ENCODE data around the gene GPM6B. TPM values are rescaled to one million over a fixed set of nuclear protein-coding genes. Genes with fewer than 3 reads are reported as not detected.

GPM6B gene
- polyA plus RNA-seq (ENCODE audit: insufficient read length in 4 of 4), result 10 to 100 TPM; 19.0 to 25.2 (median 22.5) TPM

GRCh38 chrX:13816643-13817627 is at the start of gene GPM6B:
TSS of gene GPM6B (minus strand) at chrX:13817093. CDS start at chrX:13816904, 189 bp downstream.
- DNase-seq (ENCODE audit: low read depth in 4 of 4, low spot score in 3 of 4), result no peak

GRCh38 chrX:13864264-13864663 is 47.4 kb upstream of the GPM6B start:
- no peak for DNase-seq (ENCODE audit: low read depth in 4 of 4, low spot score in 3 of 4)

GRCh38 chrX:13863324-13863723 is 46.4 kb upstream of the GPM6B start:
- DNase-seq (ENCODE audit: low read depth in 4 of 4, low spot score in 3 of 4), result no peak

GRCh38 chrX:13859724-13860123 is 42.8 kb upstream of the GPM6B start:
- DNase-seq (ENCODE audit: low read depth in 4 of 4, low spot score in 3 of 4), result no peak

GRCh38 chrX:13857804-13858203 is 40.9 kb upstream of the GPM6B start:
- no peak for DNase-seq (ENCODE audit: low read depth in 4 of 4, low spot score in 3 of 4)

GRCh38 chrX:13855689-13856450 is 39.0 kb upstream of the GPM6B start:
- DNase-seq (ENCODE audit: low read depth in 4 of 4, low spot score in 3 of 4), result no peak

- no peak for DNase-seq (ENCODE audit: low read depth in 4 of 4, low spot score in 3 of 4)
These were observed 37.1 kb upstream of the GPM6B start for GRCh38 chrX:13854003-13854402.

- DNase-seq (ENCODE audit: low read depth in 4 of 4, low spot score in 3 of 4), result no peak
These were observed 35.3 kb upstream of the GPM6B start for GRCh38 chrX:13852001-13852695.

- DNase-seq (ENCODE audit: low read depth in 4 of 4, low spot score in 3 of 4), result no peak
These were observed 29.0 kb upstream of the GPM6B start for GRCh38 chrX:13845721-13846378.

- DNase-seq (ENCODE audit: low read depth in 4 of 4, low spot score in 3 of 4), result no peak
These were observed 26.3 kb upstream of the GPM6B start for GRCh38 chrX:13843150-13843721.

- DNase-seq (ENCODE audit: low read depth in 4 of 4, low spot score in 3 of 4), result no peak
These were observed 23.2 kb upstream of the GPM6B start for GRCh38 chrX:13840121-13840520.

GRCh38 chrX:13837290-13837745 is 20.4 kb upstream of the GPM6B start:
- no peak for DNase-seq (ENCODE audit: low read depth in 4 of 4, low spot score in 3 of 4)

GRCh38 chrX:13836575-13836974 is 19.7 kb upstream of the GPM6B start:
- no peak for DNase-seq (ENCODE audit: low read depth in 4 of 4, low spot score in 3 of 4)

GRCh38 chrX:13835825-13836224 is 18.9 kb upstream of the GPM6B start:
- DNase-seq (ENCODE audit: low read depth in 4 of 4, low spot score in 3 of 4), result no peak

- DNase-seq (ENCODE audit: low read depth in 4 of 4, low spot score in 3 of 4), result no peak
These were observed 17.5 kb upstream of the GPM6B start for GRCh38 chrX:13834355-13834754.

GRCh38 chrX:13829983-13830382 is 13.1 kb upstream of the GPM6B start:
- DNase-seq (ENCODE audit: low read depth in 4 of 4, low spot score in 3 of 4), result no peak

- no peak for DNase-seq (ENCODE audit: low read depth in 4 of 4, low spot score in 3 of 4)
These were observed 11.5 kb upstream of the GPM6B start for GRCh38 chrX:13828392-13828791.

GRCh38 chrX:13827298-13828090 is 10.6 kb upstream of the GPM6B start:
- no peak for DNase-seq (ENCODE audit: low read depth in 4 of 4, low spot score in 3 of 4)

- DNase-seq (ENCODE audit: low read depth in 4 of 4, low spot score in 3 of 4), result no peak
These were observed 9.9 kb upstream of the GPM6B start for GRCh38 chrX:13826770-13827169.
